HG03457 (cell line): ENCODE data around the gene IRF4.
"Not testable (repeated sequence)": the region's sequence is repeated elsewhere in the genome, so short reads cannot be mapped to it uniquely, and the experiment has no call there.

ENCODE experiments used
- ATAC-seq: cut with Tn5 transposase; IDR thresholded peaks from one replicate; pipeline ENCODE4 v1.9.1; 2021; ENCODE audit warnings: moderate number of reproducible peaks; ENCODE audit not compliant: unreplicated experiment

IRF4 gene

GRCh38 chr6:365835-366234, 25.7 kb upstream of the IRF4 start:
- no peak for ATAC-seq

- ATAC-seq: no peak
Observed at GRCh38 chr6:366389-367297, 24.9 kb upstream of the IRF4 start.

GRCh38 chr6:367298-367794, 24.2 kb upstream of the IRF4 start:
- ATAC-seq: no peak

GRCh38 chr6:367891-368630, 23.5 kb upstream of the IRF4 start:
- no peak for ATAC-seq

- no peak for ATAC-seq
Observed at GRCh38 chr6:369559-370431, 21.8 kb upstream of the IRF4 start.

- no peak for ATAC-seq
Observed at GRCh38 chr6:370555-370954, 21.0 kb upstream of the IRF4 start.

- ATAC-seq: not testable (repeated sequence)
Observed at GRCh38 chr6:371851-372250, 19.7 kb upstream of the IRF4 start.

- no peak for ATAC-seq
Observed at GRCh38 chr6:372336-372911, 19.1 kb upstream of the IRF4 start.

- ATAC-seq: no peak
Observed at GRCh38 chr6:373031-373430, 18.5 kb upstream of the IRF4 start.

- ATAC-seq: no peak
Observed at GRCh38 chr6:373773-374724, 17.5 kb upstream of the IRF4 start.

- ATAC-seq: no peak
Observed at GRCh38 chr6:374956-375355, 16.6 kb upstream of the IRF4 start.

GRCh38 chr6:376827-377640, 14.5 kb upstream of the IRF4 start:
- no peak for ATAC-seq

GRCh38 chr6:377641-378020, 13.9 kb upstream of the IRF4 start:
- ATAC-seq: not testable (repeated sequence)

- no peak for ATAC-seq
Observed at GRCh38 chr6:378090-378957, 13.2 kb upstream of the IRF4 start.

- ATAC-seq: no peak
Observed at GRCh38 chr6:378958-379409, 12.6 kb upstream of the IRF4 start.

GRCh38 chr6:379410-380181, 12.0 kb upstream of the IRF4 start:
- no peak for ATAC-seq
